PC-9 (cell line): ENCODE data around the gene CLTB. TPM values are rescaled to one million over a fixed set of nuclear protein-coding genes. Genes with fewer than 3 reads are reported as not detected.

Source experiments
- BruUV-seq: library from RNA; stranded (reverse); fragments of 400-500 nt; replicated peaks from 2 replicates; lab custom pipeline; 2021; lab: Mats Ljungman, UMichigan
- CTCF ChIA-PET: fragments of 300-600 bp; sonication (Branson Sonifier 250); formaldehyde crosslinking; loops from one replicate; lab custom pipeline; 2022; ENCODE audit warnings: antibody characterized with exemption; lab: Charles Lee
- POLR2A ChIA-PET: fragments of 300-600 bp; sonication (Branson Sonifier 250); formaldehyde crosslinking; loops from one replicate; lab custom pipeline; 2022; ENCODE audit warnings: antibody characterized with exemption; ENCODE audit not compliant: unreplicated experiment; lab: Charles Lee
- DNase-seq, 2 experiments: peaks; one replicate each; pipeline versions ENCODE4 v3.0.0 to v3.0.0-alpha.2; 2015 to 2022; ENCODE audit warnings: mixed read lengths in 1 of 2
- H2AFZ ChIP-seq: fragments of 200-600 bp; sonication (generic); 2 replicates; pipeline ENCODE4 v1.8.1; 2017; ENCODE audit warnings: antibody characterized with exemption
- H3F3A ChIP-seq: fragments of 200-600 bp; sonication (generic); 2 replicates; pipeline ENCODE4 v1.8.1; 2017; ENCODE audit warnings: antibody characterized with exemption, mild to moderate bottlenecking, low read depth; ENCODE audit not compliant: insufficient read depth
- H3K27ac ChIP-seq: fragments of 200-600 bp; sonication (generic); 2 replicates; pipeline ENCODE4 v1.6.1; 2016; ENCODE audit warnings: mixed run types
- H3K27me3 ChIP-seq: fragments of 200-600 bp; sonication (generic); 2 replicates; pipeline ENCODE4 v1.6.1; 2016; ENCODE audit warnings: low read depth, mixed run types; ENCODE audit not compliant: insufficient read depth
- H3K36me3 ChIP-seq: fragments of 200-600 bp; sonication (generic); 2 replicates; pipeline ENCODE4 v1.6.1; 2016; ENCODE audit warnings: low read depth, mixed run types
- H3K4me1 ChIP-seq: fragments of 200-600 bp; sonication (generic); replicated peaks from 2 replicates; pipeline ENCODE4 v1.6.1; 2016; ENCODE audit warnings: mixed run types; ENCODE audit not compliant: insufficient read depth
- H3K4me2 ChIP-seq: fragments of 200-600 bp; sonication (generic); 2 replicates; pipeline ENCODE4 v1.6.1; 2017; ENCODE audit warnings: mixed run types
- H3K4me3 ChIP-seq: fragments of 200-600 bp; sonication (generic); 2 replicates; pipeline ENCODE4 v1.6.1; 2016; ENCODE audit warnings: mixed run types
- H3K79me2 ChIP-seq: fragments of 200-600 bp; sonication (generic); 2 replicates; pipeline ENCODE4 v1.6.1; 2017; ENCODE audit warnings: low read depth, mixed run types
- H3K9me2 ChIP-seq: fragments of 200-600 bp; sonication (generic); 2 replicates; pipeline ENCODE4 v1.8.1; 2017; ENCODE audit warnings: mild to moderate bottlenecking; ENCODE audit not compliant: insufficient read depth
- H3K9me3 ChIP-seq: fragments of 200-600 bp; sonication (generic); 2 replicates; pipeline ENCODE4 v1.8.1; 2016; ENCODE audit warnings: low read depth; ENCODE audit not compliant: insufficient read depth
- H4K20me1 ChIP-seq: fragments of 200-600 bp; sonication (generic); 2 replicates; pipeline ENCODE4 v1.8.1; 2017; ENCODE audit not compliant: insufficient read depth
- EZH2 ChIP-seq: fragments of 200-600 bp; sonication (generic); IDR thresholded peaks from 2 replicates; pipeline ENCODE4 v1.8.0; 2017; ENCODE audit warnings: antibody characterized with exemption, low read depth
- intact Hi-C: fragments of 100-400 bp; cut with micrococcal nuclease; formaldehyde crosslinking; loops from one replicate; pipeline ENCODE4 v1.10.0; 2022; ENCODE audit not compliant: unreplicated experiment
- total RNA-seq: library from RNA; stranded (reverse); gene quantifications from 2 replicates; pipeline ENCODE4 v1.2.3, GENCODE V29; 2021
- TF ChIP-seq, protein P1 (sequence below): fragments of 200-600 bp; sonication (generic); conservative IDR thresholded peaks from 2 replicates; pipeline ENCODE4 v1.6.1; 2017; ENCODE audit warnings: mixed run types, antibody characterized with exemption, mild to moderate bottlenecking, moderate library complexity

CLTB gene
- total RNA-seq, 1 experiment from 2014 or later, result 123 TPM

DNA sequence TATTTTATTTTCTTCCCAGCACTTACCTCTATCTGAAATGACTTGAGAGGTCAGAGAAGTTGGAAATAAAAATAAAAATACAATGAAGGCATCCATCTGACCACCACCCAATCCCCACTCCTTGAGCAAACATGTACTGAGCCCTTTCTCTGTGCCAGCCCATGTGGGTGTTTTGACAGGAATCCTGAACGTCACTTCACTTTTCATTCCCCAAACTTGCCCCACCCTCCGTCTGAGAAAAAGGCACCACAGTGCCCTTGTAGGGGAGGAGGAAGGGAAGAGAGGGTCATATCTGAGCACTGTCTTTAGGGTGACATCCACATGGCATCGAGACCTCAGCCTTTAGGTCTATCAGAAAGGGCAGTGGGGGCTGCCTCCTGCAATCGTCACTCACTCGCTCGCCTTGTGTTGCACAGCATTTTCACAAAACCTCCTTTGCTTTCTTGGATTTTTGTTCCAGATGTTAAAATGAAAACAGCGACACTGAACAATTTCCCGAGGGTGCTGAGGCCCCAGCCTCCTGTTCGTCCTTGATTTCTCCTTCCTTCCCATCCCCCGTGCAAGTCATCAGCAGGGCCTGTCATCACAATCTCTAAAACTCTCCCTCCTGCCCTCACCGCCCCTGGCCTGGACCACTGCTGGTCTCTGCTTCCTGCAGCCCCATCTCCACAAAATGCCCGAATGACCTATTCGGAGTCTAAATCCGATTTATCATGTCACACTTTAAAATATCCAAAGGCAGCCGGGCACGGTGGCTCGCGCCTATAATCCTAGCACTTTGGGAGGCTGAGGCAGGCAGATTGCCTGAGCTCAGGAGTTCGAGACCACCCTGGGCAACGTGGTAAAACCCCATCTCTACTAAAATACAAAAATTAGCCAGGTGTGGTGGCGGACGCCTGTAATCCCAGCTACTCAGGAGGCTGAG lies 14.8 kb downstream of the CLTB start:
- no peak overlapping the region for H3K4me2 ChIP-seq

DNA sequence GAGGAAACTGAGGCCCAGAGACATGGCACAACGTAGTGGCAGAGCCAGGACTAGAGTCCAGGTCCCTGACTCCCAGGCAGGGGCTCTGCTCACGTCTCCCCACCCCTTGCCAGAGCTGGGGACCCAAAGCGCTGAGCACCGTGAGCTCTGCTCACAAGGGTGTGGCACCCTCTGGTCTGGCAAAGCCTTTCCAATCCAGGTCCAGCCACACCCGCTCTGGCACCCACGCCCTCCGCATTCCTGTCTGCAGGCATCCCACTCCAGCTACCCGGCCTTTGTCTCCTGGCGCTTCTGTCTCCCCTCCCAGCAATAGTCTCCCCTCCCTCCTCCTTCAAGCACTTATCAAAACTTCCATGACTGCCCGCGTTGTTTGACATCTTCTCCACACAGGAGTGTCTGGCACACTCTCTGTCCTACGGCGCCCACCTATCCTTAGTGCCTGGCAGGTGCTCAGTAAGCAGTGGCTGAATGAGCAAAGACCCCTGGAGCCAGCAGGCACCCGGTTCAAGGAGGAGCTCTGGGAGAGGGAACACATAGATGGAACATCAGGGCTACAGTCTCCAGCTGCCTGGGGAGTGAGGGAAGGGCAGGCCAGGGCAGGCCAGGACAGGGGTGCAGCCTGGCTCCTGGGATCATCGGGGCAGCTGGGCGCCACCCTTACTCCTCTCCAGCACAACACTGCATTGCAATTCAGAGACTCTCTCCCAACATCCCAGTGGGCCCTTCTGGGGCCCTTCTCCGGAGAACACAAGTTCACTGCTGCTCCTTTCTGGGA lies 15.8 kb downstream of the CLTB start:
- BruUV-seq, result no TSS peak
- CTCF ChIA-PET, result interaction anchor here (1.1 kb wide), 1 partner anchor 10 kb away, joined by 5 read pairs; no protein-coding TSS in a partner anchor
- H3K79me2 ChIP-seq, result 0 out of 2 replicates have a peak, but pooled peaks cover 3% of the 10 kb centered on the region

More for the DNA sequence above, 14.8 kb downstream of the CLTB start:
- Histone ChIP-seq H3F3A (peaks cover 5% of the 10 kb centered on the region; the same call in 1 of the 2 replicates), H3K27me3 (no peaks in the 10 kb centered on the region), H3K4me1 (0 out of 2 replicates have a peak, but pooled peaks cover 8% of the 10 kb centered on the region), H3K9me2 (no peaks in the 10 kb centered on the region), H3K9me3 (no peaks in the 10 kb centered on the region), H3K4me3 (no peak overlapping the region), H2AFZ (no peak overlapping the region), H3K27ac (no peak overlapping the region), H3K79me2 (0 out of 2 replicates have a peak, but pooled peaks cover 3% of the 10 kb centered on the region), H4K20me1 (peaks cover 8% of the 10 kb centered on the region; the same call in 1 of the 2 replicates), H3K36me3 (no peaks in the 10 kb centered on the region)
- CTCF ChIA-PET, result interaction anchor here (1.1 kb wide), 1 partner anchor 9 kb away, joined by 5 read pairs; no protein-coding TSS in a partner anchor
- TF ChIP-seq, protein P1, sequence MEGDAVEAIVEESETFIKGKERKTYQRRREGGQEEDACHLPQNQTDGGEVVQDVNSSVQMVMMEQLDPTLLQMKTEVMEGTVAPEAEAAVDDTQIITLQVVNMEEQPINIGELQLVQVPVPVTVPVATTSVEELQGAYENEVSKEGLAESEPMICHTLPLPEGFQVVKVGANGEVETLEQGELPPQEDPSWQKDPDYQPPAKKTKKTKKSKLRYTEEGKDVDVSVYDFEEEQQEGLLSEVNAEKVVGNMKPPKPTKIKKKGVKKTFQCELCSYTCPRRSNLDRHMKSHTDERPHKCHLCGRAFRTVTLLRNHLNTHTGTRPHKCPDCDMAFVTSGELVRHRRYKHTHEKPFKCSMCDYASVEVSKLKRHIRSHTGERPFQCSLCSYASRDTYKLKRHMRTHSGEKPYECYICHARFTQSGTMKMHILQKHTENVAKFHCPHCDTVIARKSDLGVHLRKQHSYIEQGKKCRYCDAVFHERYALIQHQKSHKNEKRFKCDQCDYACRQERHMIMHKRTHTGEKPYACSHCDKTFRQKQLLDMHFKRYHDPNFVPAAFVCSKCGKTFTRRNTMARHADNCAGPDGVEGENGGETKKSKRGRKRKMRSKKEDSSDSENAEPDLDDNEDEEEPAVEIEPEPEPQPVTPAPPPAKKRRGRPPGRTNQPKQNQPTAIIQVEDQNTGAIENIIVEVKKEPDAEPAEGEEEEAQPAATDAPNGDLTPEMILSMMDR, result no peak
- TF ChIP-seq EZH2, result no peak
- POLR2A ChIA-PET, result no interaction called here
- intact Hi-C loops, result no loop called here
- no TSS peak for BruUV-seq
- DNase-seq, result peak in 1 of 2 experiments; percentile 31

More for the DNA sequence above, 15.8 kb downstream of the CLTB start:
- no peaks in the 10 kb centered on the region for H3K9me2 ChIP-seq
- no peaks in the 10 kb centered on the region for H3K36me3 ChIP-seq
- no peak overlapping the region for H3K4me2 ChIP-seq
- H3K27ac ChIP-seq, result no peak overlapping the region
- 0 out of 2 replicates have a peak, but pooled peaks cover 8% of the 10 kb centered on the region for H3K4me1 ChIP-seq
- H3K9me3 ChIP-seq, result no peaks in the 10 kb centered on the region
- H3K27me3 ChIP-seq, result no peaks in the 10 kb centered on the region
- intact Hi-C loops, result no loop called here
- H3K4me3 ChIP-seq, result no peak overlapping the region
- TF ChIP-seq, protein P1, result no peak
- TF ChIP-seq EZH2, result no peak
- peaks cover 8% of the 10 kb centered on the region; the same call in 1 of the 2 replicates for H4K20me1 ChIP-seq
- DNase-seq, result peak; percentile 29 to 62
- H3F3A ChIP-seq, result peaks cover 5% of the 10 kb centered on the region; the same call in 1 of the 2 replicates
- no peak overlapping the region for H2AFZ ChIP-seq
- POLR2A ChIA-PET, result no interaction called here
